ENCODE measurements around the gene CFAP70. TPM values are rescaled to one million over a fixed set of nuclear protein-coding genes. Genes with fewer than 3 reads are reported as not detected.
A peak's percentile ranks its signal among the peaks of the same experiment; 100 is the strongest.

The CFAP70 gene
- total RNA-seq, 1 donor from 2014 or later: 3.7 TPM

- peak; percentile 96 for DNase-seq (ENCODE audit: low read depth)
These were observed 106.0 kb downstream of the CFAP70 start, which contains the start of gene MRPS16 for GRCh38 chr10:73252445-73253224. Gene MRPS16, minus strand, starts transcription at chr10:73252644. Its CDS starts 162 bp downstream, at chr10:73252482.

- DNase-seq (ENCODE audit: low read depth): no peak
These were observed 106.8 kb downstream of the CFAP70 start for GRCh38 chr10:73251683-73252444.

DNA sequence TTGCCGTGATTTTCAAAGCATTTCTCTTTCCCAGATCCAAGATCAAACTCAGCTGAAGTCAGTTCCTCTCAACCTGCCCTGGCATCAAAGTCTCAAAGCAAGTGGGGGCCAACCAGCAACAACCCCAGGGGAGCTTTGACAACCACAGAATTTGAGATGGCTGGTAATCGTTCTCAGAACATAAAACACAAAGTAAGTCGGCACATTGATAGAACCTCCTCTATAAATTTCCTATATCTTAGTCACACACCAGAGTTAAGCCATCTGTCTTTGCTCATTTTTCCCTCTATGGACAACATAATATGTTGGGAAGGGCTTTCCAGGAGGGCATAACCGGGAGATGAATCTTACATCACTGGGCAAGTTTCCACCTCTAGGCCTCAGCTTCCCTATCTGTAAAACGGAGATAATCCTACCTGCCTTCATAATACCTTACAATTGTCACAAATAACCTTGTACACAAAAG is 110.4 kb downstream of the CFAP70 start:
- no peak for DNase-seq (ENCODE audit: low read depth)

DNA sequence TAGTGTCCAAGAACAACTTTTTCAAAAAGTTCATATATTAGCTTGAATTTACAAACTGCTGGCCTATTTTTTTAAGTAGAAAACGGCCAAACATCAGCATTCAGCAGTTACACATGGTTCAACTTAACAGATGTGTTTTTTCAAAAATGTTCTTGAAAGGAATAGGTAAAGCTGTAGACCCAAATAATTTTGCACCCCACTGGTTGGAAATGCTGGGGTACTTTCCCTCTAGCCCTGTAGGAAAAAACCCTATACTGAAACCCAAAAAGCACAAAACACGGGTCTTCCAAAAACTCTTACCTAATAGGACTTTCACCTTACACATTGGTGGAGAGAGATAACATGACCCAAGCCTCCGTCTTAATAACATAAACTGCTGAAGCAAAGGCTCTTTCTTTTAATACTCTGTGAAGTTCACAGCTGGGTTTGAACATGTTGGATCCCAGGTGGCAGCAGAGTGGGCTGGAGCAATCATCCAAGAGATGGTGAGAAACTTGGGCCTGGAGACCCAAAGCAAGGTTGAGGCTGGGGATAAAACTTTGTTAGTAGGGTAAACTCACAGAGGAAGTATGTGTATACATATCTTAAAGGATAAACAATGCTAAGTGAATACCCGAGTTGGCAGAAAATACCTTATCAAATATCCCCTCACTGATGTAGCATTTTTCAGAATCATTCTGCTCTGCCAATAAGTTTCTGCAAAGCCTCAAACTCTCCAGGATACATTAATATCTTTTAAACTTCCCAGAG is 111.0 kb downstream of the CFAP70 start:
- DNase-seq (ENCODE audit: low read depth): no peak

- peak; percentile 78 for DNase-seq (ENCODE audit: low read depth)
These were observed 111.8 kb downstream of the CFAP70 start, which contains the start of gene DNAJC9 for GRCh38 chr10:73246646-73247508. Gene DNAJC9, minus strand, starts transcription at chr10:73247255. Its CDS starts 66 bp downstream, at chr10:73247189.

GRCh38 chr10:73246322-73246645 is 112.4 kb downstream of the CFAP70 start:
- DNase-seq (ENCODE audit: low read depth): no peak

GRCh38 chr10:73244866-73245477 is 113.7 kb downstream of the CFAP70 start:
- no peak for DNase-seq (ENCODE audit: low read depth)

- DNase-seq (ENCODE audit: low read depth): no peak
These were observed 118.8 kb downstream of the CFAP70 start for GRCh38 chr10:73239908-73240307.

DNA sequence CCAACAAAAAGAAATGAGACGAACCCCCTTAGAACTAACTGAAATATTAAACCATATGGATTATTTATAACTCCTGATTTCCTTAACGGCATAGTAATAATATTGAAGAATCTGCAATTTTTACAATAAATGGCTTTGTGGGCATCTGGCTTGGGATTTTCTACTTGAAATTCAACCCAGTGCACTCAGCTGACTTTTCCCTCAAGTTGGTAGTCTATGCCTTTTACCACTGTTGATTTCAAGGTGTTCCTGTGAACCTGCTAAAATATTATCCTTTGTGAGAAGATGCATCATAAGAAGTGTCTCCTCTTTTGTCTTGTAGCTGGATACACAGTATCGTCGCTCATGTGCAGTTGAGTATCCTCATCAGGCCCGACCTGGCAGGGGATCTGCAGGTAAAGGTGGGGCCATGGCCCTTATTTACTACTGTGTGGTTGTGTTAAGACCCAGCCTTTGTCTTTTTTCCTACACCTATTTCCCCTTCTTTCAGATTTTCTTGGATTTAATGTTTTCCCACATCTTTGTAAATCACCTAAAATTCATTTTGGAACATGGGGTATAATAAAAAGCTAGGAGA is 119.6 kb downstream of the CFAP70 start:
- no peak for DNase-seq (ENCODE audit: low read depth)

DNA sequence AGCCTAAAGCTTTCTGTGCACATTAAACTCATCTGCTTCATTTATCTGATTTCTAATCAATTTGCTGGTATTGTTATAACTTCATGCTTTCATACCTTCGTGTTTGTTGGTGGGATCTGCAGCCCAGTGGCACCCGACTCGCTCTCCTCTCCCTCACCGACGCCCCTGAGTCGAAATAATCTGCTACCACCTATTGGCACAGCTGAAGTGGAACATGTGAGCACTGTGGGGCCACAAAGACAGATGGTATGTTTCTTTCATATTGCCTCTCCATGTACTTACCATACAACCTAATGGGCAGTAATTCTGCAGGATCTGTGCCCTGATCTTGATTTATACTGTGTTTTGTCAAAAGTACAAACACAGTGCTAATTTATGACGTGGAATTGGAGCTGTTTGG is 124.0 kb downstream of the CFAP70 start:
- no peak for DNase-seq (ENCODE audit: low read depth)

- no peak for DNase-seq (ENCODE audit: low read depth)
These were observed 124.8 kb downstream of the CFAP70 start for GRCh38 chr10:73233883-73234282.

GRCh38 chr10:73232887-73233286 is 125.8 kb downstream of the CFAP70 start:
- no peak for DNase-seq (ENCODE audit: low read depth)

DNA sequence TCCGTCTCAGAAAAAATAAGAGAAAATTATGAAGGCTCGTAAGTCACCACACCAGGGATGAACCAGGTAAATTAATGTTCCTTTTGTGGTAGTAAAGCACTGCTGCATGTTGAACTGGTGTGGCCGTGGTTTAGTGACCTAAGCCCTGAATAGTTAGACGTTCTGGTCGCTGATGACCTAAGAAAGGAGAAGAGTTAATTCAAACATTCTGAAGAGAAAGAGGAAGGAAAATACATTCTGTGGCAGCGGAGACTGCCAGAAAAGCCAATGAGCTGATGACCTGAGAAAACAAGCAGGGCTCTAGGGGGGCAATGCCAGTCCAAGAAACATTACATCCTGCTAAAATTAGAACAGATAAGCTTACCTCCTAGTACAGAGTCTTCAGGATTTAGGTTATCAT is 129.1 kb downstream of the CFAP70 start:
- DNase-seq (ENCODE audit: low read depth): no peak

GRCh38 chr10:73228247-73228646 is 130.4 kb downstream of the CFAP70 start:
- no peak for DNase-seq (ENCODE audit: low read depth)

DNA sequence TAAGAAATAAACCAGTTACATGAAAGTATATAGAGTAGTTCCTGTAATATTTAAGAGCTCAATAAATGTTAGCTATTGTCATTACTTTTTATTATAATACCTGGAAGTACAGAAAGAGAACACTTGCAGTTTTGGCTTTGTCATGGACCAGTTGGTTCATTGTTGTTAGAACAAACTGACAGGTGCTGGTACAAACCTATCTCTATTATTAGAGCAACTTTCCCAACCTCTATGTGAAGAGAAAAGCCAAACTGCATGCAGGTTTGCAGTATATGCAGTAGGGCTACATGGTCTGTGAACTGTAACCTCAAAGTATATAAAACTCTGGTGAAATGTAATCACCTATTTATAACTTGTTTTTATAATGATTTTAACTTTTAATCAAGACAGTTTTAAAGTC is 132.0 kb downstream of the CFAP70 start:
- no peak for DNase-seq (ENCODE audit: low read depth)

DNA sequence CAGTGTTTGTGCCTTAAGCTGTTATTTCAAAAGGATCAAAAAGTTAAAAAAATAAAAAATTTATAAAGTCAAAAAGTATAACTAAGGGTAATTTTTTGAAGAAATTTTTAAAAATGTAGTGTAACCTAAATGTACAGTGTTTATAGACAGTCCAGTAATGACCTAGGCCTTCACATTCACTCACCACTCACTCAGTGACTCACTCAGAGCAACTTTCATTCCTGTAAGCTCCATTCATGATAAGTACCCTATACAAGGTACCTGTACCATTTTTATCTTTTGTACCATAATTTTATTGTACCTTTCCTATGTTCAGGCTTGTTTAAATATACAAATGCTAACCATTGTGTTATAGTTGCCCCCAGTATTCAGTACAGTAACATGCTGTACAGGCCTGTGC is 133.1 kb downstream of the CFAP70 start:
- DNase-seq (ENCODE audit: low read depth): peak; percentile 24

GRCh38 chr10:73220989-73221388 is 137.7 kb downstream of the CFAP70 start:
- no peak for DNase-seq (ENCODE audit: low read depth)

- no peak for DNase-seq (ENCODE audit: low read depth)
These were observed 139.3 kb downstream of the CFAP70 start for GRCh38 chr10:73219384-73219783.

GRCh38 chr10:73218431-73219191 is 140.1 kb downstream of the CFAP70 start:
- peak; percentile 43 for DNase-seq (ENCODE audit: low read depth)

DNA sequence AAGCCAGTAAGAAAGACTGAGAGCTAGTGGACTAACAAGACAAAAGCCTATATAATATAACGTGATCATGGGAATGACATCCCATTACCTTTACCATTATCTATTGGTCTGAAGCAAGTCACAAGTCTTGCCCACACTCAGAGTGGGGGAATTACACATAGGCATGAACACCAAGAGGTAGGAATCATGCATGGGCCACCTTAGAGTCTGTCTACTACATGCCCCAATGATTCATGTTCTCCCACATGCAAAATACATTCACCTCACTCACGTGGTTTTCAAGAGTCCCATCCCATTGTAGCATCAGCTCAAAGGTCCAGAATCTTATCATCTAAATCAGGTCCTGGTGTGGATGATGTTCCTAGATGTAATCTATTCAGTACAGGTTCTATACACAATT is 141.0 kb downstream of the CFAP70 start:
- DNase-seq (ENCODE audit: low read depth): no peak

All from renal cortical epithelial cell (primary cell).